Caco-2 (cell line): ENCODE measurements around the gene XRN2. TPM values are rescaled to one million over a fixed set of nuclear protein-coding genes. Genes with fewer than 3 reads are reported as not detected.

ENCODE experiments used
- BruUV-seq: library from RNA; stranded (reverse); fragments of 400-500 nt; replicated peaks from 2 replicates; lab custom pipeline; 2021; lab: Mats Ljungman, UMichigan
- CTCF ChIA-PET: fragments of 300-600 bp; sonication (Branson Sonifier 250); formaldehyde crosslinking; loops from one replicate; lab custom pipeline; 2022; ENCODE audit warnings: antibody characterized with exemption; lab: Charles Lee
- POLR2A ChIA-PET: fragments of 300-600 bp; sonication (Branson Sonifier 250); formaldehyde crosslinking; loops from one replicate; lab custom pipeline; 2022; ENCODE audit warnings: antibody characterized with exemption; lab: Charles Lee
- DNase-seq, 2 experiments: peaks; one replicate each; pipeline versions ENCODE4 v3.0.0 to v3.0.0-alpha.2; 2020 to 2022
- H3K27me3 ChIP-seq: replicated peaks from 2 replicates; pipeline ENCODE4 v1.6.0; 2011; ENCODE audit warnings: low read length; ENCODE audit not compliant: control insufficient read depth, insufficient read depth
- H3K36me3 ChIP-seq: 2 replicates; pipeline ENCODE4 v1.5.1; 2011; ENCODE audit warnings: low read length; ENCODE audit not compliant: control insufficient read depth, insufficient read depth
- H3K4me1 ChIP-seq: fragments of 250-450 bp; sonication (Bioruptor Pico); 2 replicates; pipeline ENCODE4 v1.5.1; 2020; ENCODE audit warnings: mild to moderate bottlenecking
- H3K4me3 ChIP-seq: 2 replicates; pipeline ENCODE4 v1.5.1; 2011; ENCODE audit warnings: low read depth, mild to moderate bottlenecking, control low read depth, low read length
- H3K9me3 ChIP-seq: fragments of 250-450 bp; sonication (Bioruptor Pico); 2 replicates; pipeline ENCODE4 v1.5.1; 2020; ENCODE audit warnings: mild to moderate bottlenecking, moderate library complexity
- H3K27ac Mint-ChIP-seq: one replicate; pipeline ENCODE4 v1.8.0; 2022; ENCODE audit warnings: mixed read lengths; ENCODE audit not compliant: unreplicated experiment
- H3K27me3 Mint-ChIP-seq: one replicate; pipeline ENCODE4 v1.8.0; 2022; ENCODE audit warnings: mixed read lengths; ENCODE audit not compliant: insufficient read depth, unreplicated experiment
- H3K36me3 Mint-ChIP-seq: one replicate; pipeline ENCODE4 v1.8.0; 2022; ENCODE audit warnings: mild to moderate bottlenecking, mixed read lengths; ENCODE audit not compliant: insufficient read depth, unreplicated experiment
- H3K4me1 Mint-ChIP-seq: one replicate; pipeline ENCODE4 v1.8.0; 2022; ENCODE audit warnings: low read depth, mixed read lengths; ENCODE audit not compliant: unreplicated experiment
- H3K4me3 Mint-ChIP-seq: one replicate; pipeline ENCODE4 v1.8.0; 2022; ENCODE audit warnings: mild to moderate bottlenecking, moderate library complexity, mixed read lengths; ENCODE audit not compliant: unreplicated experiment
- H3K9me3 Mint-ChIP-seq: one replicate; pipeline ENCODE4 v1.8.0; 2022; ENCODE audit warnings: mixed read lengths; ENCODE audit not compliant: unreplicated experiment
- intact Hi-C: fragments of 100-400 bp; cut with micrococcal nuclease; formaldehyde crosslinking; loops from one replicate; pipeline ENCODE4 v1.10.0; 2022; ENCODE audit not compliant: unreplicated experiment
- total RNA-seq: library from RNA; stranded (reverse); gene quantifications from 2 replicates; pipeline ENCODE4 v1.2.3, GENCODE V29; 2022
- TF ChIP-seq, protein P1 (sequence below), 2 experiments: fragments of 200-600 bp in 1 of 2; IDR thresholded peaks; 1 replicate in 1 of 2; 2 replicates in 1 of 2; pipeline versions ENCODE4 v1.5.1 to v1.8.0; 2011 to 2022; ENCODE audit warnings: antibody characterized with exemption in 1 of 2, control low read depth in 1 of 2, inconsistent platforms in 1 of 2, low read depth in 1 of 2, low read length in 1 of 2, mild to moderate bottlenecking in 1 of 2, moderate library complexity in 1 of 2; ENCODE audit not compliant: insufficient read depth in 1 of 2, severe bottlenecking in 1 of 2, unreplicated experiment in 1 of 2

XRN2 gene
- total RNA-seq, 1 experiment from 2014 or later: 86.3 TPM

DNA sequence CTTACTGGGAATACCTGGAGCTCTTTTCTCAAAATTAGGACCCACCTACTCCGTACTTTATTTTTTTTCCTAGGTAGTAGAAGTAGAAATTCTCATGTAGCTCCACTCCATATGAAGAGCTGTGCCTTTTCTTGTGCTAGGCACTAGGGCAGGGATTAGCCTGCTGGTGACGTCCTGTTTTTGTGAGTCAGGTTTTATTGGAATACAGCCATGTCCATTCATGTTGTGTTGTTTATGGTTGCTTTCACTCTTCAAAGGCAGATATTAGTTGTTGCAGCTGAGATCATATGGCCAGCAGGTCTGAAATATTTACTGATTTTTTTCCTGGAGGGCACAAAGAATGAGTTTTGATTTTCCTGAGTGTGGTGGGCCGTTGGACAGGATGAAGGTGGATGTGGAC lies 20.5 kb downstream of the XRN2 start:
- H3K36me3 ChIP-seq: no peaks in the 10 kb centered on the region
- no peak overlapping the region for H3K4me3 ChIP-seq
- DNase-seq: no peak
- BruUV-seq: no TSS peak
- H3K27ac Mint-ChIP-seq: no peak overlapping the region
- no peaks in the 10 kb centered on the region for H3K4me1 ChIP-seq
- no peaks in the 10 kb centered on the region for H3K9me3 Mint-ChIP-seq
- no peaks in the 10 kb centered on the region for H3K27me3 ChIP-seq
- no peaks in the 10 kb centered on the region for H3K27me3 Mint-ChIP-seq
- TF ChIP-seq, protein P1, sequence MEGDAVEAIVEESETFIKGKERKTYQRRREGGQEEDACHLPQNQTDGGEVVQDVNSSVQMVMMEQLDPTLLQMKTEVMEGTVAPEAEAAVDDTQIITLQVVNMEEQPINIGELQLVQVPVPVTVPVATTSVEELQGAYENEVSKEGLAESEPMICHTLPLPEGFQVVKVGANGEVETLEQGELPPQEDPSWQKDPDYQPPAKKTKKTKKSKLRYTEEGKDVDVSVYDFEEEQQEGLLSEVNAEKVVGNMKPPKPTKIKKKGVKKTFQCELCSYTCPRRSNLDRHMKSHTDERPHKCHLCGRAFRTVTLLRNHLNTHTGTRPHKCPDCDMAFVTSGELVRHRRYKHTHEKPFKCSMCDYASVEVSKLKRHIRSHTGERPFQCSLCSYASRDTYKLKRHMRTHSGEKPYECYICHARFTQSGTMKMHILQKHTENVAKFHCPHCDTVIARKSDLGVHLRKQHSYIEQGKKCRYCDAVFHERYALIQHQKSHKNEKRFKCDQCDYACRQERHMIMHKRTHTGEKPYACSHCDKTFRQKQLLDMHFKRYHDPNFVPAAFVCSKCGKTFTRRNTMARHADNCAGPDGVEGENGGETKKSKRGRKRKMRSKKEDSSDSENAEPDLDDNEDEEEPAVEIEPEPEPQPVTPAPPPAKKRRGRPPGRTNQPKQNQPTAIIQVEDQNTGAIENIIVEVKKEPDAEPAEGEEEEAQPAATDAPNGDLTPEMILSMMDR (IDR thresholded peaks at IDR 0.05; ENCODE audit: insufficient read depth in 1 of 2, low read depth in 1 of 2, low read length in 1 of 2, severe bottlenecking in 1 of 2, unreplicated experiment in 1 of 2): no peak
- H3K4me3 Mint-ChIP-seq: no peak overlapping the region
- peaks cover 13% of the 10 kb centered on the region; the same call in 1 of the 2 replicates for H3K9me3 ChIP-seq
- H3K36me3 Mint-ChIP-seq: peaks cover 29% of the 10 kb centered on the region
- ChIA-PET POLR2A (interaction anchor here (0.6 kb wide), 1 partner anchor 20 kb away, joined by 10 read pairs; the partner anchor contains the start of gene XRN2), CTCF (no interaction called here)
- peaks cover 15% of the 10 kb centered on the region for H3K4me1 Mint-ChIP-seq
- intact Hi-C loops: no loop called here

DNA sequence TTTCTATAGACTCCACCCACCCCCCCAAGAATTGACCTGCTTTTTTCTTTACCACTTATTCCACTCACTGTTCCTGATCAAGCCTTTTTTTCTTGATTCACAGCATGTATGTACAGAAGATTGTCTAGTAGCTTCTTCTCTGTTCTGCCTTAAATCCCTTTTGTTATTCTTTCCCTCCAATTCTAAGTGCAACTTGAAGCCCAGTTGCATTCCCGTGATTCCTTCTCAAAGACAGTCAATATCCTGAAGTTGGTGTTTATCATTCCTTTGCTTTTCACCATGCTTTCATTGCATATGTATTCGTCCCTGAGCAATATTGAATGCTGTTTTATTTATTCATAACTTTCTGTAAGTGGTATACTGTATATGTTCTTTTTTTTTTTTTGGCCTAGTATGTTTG lies 21.0 kb downstream of the XRN2 start:
- POLR2A ChIA-PET: interaction anchor here (0.6 kb wide), 2 partner anchors 8 to 21 kb away, joined by 3 to 10 read pairs; partner anchors contain the start of gene XRN2
- TF ChIP-seq, protein P1 (IDR thresholded peaks at IDR 0.05; ENCODE audit: insufficient read depth in 1 of 2, low read depth in 1 of 2, low read length in 1 of 2, severe bottlenecking in 1 of 2, unreplicated experiment in 1 of 2): no peak
- Histone ChIP-seq H3K36me3 (no peaks in the 10 kb centered on the region), H3K9me3 (peaks cover 13% of the 10 kb centered on the region; the same call in 1 of the 2 replicates), H3K4me3 (no peak overlapping the region), H3K4me1 (no peaks in the 10 kb centered on the region), H3K27me3 (no peaks in the 10 kb centered on the region)
- BruUV-seq: no TSS peak
- Mint-ChIP-seq H3K27me3 (no peaks in the 10 kb centered on the region), H3K4me1 (peaks cover 15% of the 10 kb centered on the region), H3K27ac (no peak overlapping the region), H3K36me3 (peaks cover 33% of the 10 kb centered on the region), H3K4me3 (no peak overlapping the region), H3K9me3 (no peaks in the 10 kb centered on the region)
- CTCF ChIA-PET: no interaction called here
- intact Hi-C loops: no loop called here
- no peak for DNase-seq

DNA sequence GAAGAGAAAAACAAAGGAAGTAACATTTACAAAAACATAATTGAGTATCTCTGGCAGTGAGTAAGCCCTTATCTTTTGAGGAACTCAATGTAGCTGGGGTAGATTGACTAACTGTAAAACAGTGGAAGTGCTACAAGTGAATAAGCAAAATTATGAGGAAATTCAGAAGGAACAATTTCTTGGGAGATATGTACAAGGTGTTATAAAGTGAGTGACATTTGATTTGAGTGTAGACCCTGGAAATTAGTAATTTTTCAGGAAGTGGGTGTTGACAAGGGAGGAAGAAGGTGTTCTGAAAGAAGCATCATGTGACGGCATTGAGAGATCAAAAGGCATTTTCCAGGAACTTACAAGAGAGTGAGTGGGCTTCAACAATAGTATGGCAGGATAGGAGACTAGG lies 22.2 kb downstream of the XRN2 start:
- no peaks in the 10 kb centered on the region for H3K36me3 ChIP-seq
- H3K4me3 ChIP-seq: no peak overlapping the region
- peaks cover 15% of the 10 kb centered on the region for H3K4me1 Mint-ChIP-seq
- intact Hi-C loops: no loop called here
- H3K36me3 Mint-ChIP-seq: peaks cover 41% of the 10 kb centered on the region
- CTCF ChIA-PET: no interaction called here
- H3K27me3 ChIP-seq: no peaks in the 10 kb centered on the region
- H3K27ac Mint-ChIP-seq: no peak overlapping the region
- TF ChIP-seq, protein P1 (IDR thresholded peaks at IDR 0.05; ENCODE audit: insufficient read depth in 1 of 2, low read depth in 1 of 2, low read length in 1 of 2, severe bottlenecking in 1 of 2, unreplicated experiment in 1 of 2): no peak
- POLR2A ChIA-PET: no interaction called here
- BruUV-seq: no TSS peak
- DNase-seq: no peak
- no peaks in the 10 kb centered on the region for H3K27me3 Mint-ChIP-seq
- peaks cover 5% of the 10 kb centered on the region; the same call in 1 of the 2 replicates for H3K9me3 ChIP-seq
- H3K4me1 ChIP-seq: no peaks in the 10 kb centered on the region
- no peak overlapping the region for H3K4me3 Mint-ChIP-seq
- H3K9me3 Mint-ChIP-seq: no peaks in the 10 kb centered on the region
